ENCODE measurements around the gene DLG2. TPM values are rescaled to one million over a fixed set of nuclear protein-coding genes. Genes with fewer than 3 reads are reported as not detected.
"Not testable (repeated sequence)": the region's sequence is repeated elsewhere in the genome, so short reads cannot be mapped to it uniquely, and the experiment has no call there.

The DLG2 gene
- total RNA-seq, 1 donor from 2014 or later, result 14.4 TPM

GRCh38 chr11:85316967-85317366 lies 310.2 kb downstream of the DLG2 start:
- DNase-seq, result no peak

DNA sequence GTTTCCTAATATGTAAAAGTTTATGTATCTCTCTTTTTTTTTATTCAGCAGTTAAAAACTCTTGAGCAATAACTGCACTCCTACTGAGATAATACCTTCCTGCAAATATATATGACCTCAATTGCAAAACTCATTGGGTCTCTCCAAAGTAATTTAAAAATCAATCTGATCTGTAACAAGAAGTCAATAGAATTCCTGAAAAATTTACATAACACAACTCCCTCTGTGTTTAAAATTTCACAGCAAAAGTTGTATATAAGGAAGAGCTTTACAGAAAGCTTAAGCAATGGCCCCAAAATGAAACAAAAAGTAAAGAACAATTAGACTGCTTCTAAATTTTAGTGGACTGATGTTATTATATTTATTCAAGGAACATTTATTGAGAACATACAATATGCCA lies 313.4 kb downstream of the DLG2 start:
- no peak for DNase-seq

- DNase-seq, result no peak
Measured at GRCh38 chr11:85310479-85310878, 316.7 kb downstream of the DLG2 start.

GRCh38 chr11:85307366-85307765 lies 319.8 kb downstream of the DLG2 start:
- DNase-seq, result peak; percentile 11

DNA sequence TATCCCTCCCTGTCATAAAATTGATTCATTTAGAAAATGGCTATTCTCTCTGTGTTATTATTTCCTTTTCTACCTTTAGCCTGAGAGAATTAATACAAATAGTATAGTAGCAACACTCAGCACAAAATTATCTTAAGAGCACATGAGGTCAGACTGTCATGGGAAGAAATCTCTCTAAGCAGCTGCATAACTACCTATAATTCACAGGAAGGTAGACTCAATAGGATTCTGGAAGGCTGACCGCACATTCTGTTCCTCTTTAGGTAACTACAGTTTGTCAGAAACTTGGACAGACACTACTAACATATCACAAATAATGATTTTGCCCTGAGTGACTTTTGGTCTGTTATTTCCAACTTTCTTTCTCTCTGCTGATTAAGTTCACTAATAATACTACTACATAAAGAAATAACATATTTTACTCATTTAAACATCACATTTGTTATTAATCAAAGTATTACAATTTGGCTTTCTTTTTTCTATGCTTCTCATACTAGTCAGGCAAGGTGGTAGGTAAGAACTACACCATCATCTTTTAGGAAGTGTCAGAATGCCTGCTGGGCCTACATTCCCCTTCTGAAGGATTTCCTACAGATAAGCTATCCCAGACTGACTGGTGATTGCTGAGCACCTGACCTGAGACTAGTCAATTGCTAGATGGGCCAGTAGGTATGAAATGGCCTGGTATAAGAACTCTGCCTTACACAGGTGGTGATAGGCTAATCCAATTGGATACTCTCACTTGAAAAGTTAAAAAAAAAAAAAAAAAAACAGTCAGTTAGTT lies 325.1 kb downstream of the DLG2 start:
- DNase-seq, result no peak

- no peak for DNase-seq
Measured at GRCh38 chr11:85299258-85299942, 327.7 kb downstream of the DLG2 start.

GRCh38 chr11:85295694-85296271 lies 331.4 kb downstream of the DLG2 start:
- no peak for DNase-seq

DNA sequence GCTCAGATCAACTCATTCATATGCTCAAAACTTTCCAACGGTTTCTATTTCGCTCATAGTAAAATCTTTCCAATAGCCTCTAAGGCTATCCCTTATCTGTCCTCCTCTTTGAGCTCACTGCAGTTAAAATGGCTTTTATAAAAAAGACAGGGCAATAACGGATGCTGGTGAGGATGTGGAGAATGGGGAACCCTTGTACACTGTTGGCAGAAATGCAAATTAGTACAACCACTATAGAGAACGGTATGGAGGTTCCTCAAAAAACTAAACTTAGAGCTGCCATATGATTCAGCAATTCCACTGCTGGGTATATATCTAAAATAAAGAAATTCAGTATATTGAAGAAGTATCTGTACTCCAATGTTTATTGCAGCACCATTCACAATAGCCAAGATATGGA lies 345.6 kb downstream of the DLG2 start:
- DNase-seq, result no peak

DNA sequence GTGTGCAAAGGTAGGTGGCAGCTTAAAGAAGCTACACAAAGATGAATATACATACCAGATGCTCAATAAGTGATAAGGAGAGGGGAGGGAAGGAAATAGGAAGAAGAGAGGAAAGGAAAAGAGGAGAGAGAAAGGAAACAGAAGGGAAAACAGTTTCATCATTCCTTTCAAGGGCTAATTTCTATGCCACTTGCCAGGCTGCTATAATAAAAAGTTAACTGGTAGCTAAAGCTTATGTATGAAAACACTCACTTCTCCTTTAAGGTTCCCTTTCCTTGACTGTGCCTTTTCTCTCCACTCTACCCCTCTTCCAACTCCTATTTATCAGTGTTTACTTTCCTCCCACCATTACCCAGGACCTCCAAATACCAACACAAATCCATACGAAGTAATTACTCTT lies 347.9 kb downstream of the DLG2 start:
- DNase-seq, result no peak

GRCh38 chr11:85277693-85278092 lies 349.5 kb downstream of the DLG2 start:
- no peak for DNase-seq

DNA sequence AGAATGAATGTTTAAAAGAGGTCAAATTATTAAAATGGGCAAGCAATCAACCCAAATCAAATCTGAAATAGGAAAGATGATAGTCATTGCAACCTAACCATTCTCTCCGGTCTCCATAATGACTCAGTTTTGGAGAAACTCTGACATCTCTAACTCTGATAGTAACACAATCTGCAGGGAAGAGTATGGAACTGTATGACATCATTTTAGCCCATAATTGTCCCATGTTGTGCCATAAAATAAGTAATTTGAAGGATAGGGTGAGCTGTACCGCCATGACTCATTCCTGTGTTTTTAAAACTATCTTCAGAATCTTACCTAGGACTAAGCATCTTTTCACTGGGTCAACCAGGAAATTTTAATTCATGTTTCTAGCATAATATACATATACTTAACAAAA lies 350.8 kb downstream of the DLG2 start:
- DNase-seq, result no peak

DNA sequence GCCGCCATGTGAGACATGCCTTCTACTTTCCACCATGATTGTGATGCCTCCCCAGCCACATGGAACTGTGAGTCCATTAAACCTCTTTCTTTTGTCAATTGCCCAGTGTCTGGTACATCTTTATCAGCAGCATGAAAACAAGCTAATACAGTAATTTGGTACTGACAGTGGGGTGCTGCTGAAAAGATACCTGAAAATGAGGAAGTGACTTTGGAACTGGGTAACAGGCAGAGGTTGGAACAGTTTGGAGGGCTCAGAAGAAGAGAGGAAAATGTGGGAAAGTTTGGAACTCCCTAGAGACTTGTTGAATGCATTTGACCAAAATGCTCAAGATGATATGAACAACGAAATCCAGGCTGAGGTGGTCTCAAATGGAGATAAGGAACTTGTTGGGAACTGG lies 356.8 kb downstream of the DLG2 start:
- not testable (repeated sequence) for DNase-seq

- no peak for DNase-seq
Measured at GRCh38 chr11:85269109-85269508, 358.0 kb downstream of the DLG2 start.

DNA sequence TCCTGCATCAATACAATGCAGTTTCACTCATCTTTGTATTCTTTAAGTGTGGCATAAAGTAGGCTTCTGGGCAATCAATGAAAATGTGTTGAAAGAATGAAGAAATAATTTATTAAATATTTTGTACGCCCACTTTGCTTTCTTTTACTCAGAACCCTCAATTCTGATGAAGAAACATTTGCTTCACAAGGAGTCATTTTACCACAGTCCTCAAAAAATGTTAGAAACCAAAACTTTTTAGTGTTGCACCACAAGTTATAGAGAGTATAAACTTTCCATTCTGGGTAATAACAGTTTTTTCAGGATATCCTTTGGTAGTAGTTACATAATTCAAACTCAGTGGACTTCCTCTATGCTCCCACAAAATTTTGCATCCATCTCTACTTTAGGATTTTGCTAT lies 360.5 kb downstream of the DLG2 start:
- no peak for DNase-seq

- no peak for DNase-seq
Measured at GRCh38 chr11:85263328-85263727, 363.8 kb downstream of the DLG2 start.

- no peak for DNase-seq
Measured at GRCh38 chr11:85257837-85258236, 369.3 kb downstream of the DLG2 start.

DNA sequence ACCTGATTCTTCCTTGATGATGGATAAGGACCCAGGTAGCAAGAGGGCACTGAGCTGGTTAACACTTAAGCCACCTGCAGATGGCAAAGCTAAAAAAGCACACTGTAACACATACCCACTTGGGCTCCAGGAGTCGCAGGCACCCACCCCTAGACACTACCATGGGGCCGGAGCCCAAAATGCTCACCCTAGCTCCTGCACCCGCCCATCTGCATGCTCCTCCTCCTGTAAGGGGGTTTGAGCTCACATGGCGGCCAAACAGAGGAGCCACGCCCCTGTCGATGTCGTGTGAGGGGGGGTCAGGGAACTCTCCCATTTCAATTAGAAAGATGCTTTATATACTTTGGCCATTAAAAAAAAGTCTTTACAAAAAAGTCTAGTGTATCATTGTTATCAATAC lies 370.7 kb downstream of the DLG2 start:
- no peak for DNase-seq

DNA sequence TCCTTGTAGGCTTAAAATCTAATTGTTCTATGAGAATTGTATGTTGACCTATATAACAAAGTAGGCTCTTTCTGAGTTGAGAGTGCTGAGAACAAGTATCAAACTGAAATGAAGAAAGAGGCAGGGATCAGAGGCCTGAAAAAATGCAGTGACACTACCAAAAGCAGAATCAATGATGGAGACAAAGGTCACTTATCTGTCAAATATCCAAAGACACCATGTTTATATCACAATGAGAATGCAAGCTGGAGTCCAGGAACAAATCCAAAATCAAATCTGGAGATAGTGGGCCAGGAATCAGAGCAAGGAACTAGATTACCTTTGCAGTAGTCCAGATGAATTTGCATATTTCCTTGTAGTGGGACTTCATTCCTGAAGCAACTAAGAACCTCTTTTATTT lies 377.7 kb downstream of the DLG2 start:
- no peak for DNase-seq

DNA sequence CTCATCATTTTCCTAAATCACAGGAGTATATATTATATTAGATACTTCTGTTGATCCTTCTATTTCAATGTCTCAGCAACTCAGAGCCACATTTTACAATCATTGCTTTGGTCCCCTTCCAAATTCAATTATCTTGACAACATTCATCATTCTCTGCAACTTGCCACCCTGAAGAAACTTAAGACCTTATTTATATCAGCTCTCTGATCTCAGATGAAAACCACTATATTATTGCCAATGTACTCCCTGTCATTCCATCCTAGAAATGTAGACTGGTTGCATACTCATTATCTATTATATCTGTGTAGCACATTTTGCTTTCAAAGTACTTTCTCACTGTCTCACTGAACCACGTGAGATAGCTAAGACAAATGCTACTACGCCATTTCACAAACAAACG lies 379.3 kb downstream of the DLG2 start:
- no peak for DNase-seq

DNA sequence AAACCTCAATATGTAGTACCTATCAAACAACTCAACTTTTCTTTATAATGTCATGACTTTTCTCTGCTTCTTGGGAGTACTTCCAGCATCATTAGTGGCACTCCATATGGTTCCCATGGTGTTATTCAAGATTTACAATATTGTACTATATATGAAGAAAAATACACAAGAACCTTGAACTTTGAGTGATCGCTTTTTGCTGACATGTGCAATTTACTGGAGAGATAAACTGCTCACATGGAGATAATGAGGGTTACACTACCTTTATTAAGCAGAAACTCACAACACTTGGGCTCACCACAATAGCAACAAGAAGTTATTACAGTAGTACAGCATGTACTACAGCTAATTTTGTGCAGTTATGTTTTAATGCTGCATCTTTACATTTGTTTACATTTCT lies 388.2 kb downstream of the DLG2 start:
- DNase-seq, result no peak

DNA sequence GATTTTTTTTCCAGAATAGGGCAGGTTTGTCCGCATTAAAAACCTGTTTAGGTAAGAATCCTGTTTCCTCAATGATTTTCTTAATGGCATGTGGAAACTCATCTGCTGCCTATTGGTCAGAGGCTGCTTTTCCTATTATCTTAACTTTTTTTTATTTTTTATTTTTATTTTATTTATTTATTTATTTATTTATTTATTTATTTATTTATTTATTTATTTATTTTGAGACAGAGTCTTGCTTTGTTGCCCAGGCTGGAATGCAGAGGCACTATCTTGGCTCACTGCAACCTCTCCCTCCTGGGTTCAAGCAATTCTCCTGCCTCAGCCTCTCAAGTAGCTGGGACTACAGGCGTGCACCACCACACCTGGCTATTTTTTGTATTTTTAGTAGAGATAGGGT lies 389.1 kb downstream of the DLG2 start:
- DNase-seq, result not testable (repeated sequence)

DNA sequence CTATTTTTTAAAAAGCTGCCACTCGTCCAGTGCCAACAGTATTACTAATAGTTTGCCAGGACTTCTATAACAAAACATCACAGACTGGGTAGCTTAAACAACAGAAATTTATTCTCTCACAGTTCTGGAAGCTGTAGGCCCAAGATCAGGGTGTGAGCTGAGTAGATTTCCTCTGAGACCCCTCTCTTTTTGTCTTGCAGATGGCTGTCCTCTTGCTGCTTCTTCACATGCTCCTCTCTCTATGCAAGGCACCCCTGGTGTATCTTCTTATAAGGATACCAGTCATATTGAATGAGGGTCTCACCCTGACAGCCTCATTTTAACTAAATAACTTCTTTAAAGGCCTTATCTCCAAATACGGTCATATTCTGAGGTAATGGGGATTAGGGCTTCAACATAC lies 390.9 kb downstream of the DLG2 start:
- DNase-seq, result no peak

- DNase-seq, result no peak
Measured at GRCh38 chr11:85232559-85232958, 394.6 kb downstream of the DLG2 start.

GRCh38 chr11:85231588-85231987 lies 395.6 kb downstream of the DLG2 start:
- no peak for DNase-seq

Measured in tongue (tissue), 2 donors.